GM21447 (cell line): ENCODE measurements around the gene HYI.

Experiments used
- ATAC-seq: cut with Tn5 transposase; IDR thresholded peaks from one replicate; pipeline ENCODE4 v1.9.1; 2021; ENCODE audit not compliant: unreplicated experiment

HYI gene

DNA sequence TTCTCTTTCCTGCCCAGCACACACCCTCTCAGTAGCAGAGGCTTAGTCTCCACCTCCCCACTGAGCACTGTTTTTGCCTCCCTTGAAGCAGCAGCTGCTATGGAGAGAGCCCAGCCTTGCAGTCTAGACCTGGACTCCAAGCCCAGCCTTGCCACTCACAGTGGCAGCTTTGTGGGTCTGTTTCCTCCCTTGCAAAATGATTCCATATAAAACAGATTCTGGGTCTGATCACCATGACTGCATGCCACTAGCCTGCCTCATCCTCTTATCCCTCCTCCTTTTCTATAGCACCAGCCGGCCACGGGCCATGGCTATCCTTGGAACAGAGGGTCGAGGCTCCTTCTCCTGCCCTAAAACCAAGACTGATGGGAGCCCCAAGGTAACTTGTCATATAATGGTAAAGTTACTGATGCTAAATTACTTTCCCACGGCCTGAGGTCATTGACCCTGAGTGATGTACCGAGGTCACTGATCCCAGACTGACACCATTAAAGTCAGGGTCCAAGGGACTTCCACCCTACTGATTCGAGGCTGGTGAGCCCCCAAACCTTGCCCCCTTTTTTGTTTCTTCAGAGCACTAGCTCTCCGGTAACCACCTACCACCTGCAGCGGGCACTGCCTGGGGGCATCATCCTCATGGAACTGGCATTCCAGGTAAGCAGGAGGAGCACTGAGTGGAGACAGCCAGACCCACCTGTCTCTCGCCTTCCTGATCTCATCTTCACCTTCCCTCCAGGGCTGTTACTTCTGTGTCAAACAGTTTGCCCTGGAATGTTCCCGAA lies 7.9 kb downstream of the HYI start:
- no peak for ATAC-seq

DNA sequence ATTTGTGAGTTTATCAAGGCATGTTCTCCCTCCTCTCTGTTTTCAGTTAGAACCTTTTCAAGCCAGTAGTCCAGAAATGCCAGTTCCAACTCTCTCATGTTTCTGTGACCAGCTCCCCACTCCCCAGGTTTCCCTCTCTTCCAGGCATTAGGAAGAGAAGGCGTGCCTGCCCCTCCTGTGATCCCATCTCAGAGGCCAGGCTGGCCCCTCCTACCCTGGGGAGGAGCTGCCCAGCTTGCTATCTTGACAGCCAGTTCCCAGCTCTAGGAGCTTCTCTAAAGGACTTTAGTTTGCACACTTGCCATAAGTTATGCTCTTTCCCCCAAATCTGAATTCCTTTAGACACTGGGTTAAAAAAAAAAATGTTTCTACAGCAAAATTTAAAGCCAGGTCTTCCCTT lies 8.9 kb downstream of the HYI start:
- no peak for ATAC-seq

DNA sequence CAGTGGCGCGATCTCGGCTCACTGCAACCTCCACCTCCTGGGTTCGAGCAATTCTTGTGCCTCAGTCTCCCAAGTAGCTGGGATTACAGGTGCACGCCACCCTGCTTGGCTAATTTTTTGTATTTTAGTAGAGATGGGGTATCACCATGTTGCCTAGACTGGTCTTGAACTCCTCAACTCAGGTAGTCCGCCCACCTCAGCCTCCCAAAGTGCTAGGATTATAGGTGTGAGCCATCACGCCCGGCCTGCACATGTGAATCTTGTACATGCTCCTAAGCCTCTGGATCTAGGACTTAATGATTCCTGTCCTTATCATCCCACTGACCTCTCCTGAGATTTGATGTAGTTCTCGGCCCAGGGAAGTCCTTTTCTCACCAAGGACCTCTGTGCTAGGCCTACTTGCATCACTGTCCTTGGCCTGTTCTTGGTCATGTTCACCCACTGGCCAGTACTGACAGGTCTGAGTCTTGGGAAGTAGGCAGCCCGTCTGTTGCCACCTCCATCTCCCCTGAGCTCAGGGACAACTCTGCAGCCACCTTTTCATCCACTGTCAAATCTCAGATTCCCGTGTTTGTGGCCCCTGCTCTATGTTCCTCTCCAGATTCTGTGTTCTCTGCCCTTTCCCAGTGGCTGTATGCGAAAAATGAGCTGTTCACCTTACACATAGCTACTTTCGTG lies 9.4 kb downstream of the HYI start:
- ATAC-seq: no peak

DNA sequence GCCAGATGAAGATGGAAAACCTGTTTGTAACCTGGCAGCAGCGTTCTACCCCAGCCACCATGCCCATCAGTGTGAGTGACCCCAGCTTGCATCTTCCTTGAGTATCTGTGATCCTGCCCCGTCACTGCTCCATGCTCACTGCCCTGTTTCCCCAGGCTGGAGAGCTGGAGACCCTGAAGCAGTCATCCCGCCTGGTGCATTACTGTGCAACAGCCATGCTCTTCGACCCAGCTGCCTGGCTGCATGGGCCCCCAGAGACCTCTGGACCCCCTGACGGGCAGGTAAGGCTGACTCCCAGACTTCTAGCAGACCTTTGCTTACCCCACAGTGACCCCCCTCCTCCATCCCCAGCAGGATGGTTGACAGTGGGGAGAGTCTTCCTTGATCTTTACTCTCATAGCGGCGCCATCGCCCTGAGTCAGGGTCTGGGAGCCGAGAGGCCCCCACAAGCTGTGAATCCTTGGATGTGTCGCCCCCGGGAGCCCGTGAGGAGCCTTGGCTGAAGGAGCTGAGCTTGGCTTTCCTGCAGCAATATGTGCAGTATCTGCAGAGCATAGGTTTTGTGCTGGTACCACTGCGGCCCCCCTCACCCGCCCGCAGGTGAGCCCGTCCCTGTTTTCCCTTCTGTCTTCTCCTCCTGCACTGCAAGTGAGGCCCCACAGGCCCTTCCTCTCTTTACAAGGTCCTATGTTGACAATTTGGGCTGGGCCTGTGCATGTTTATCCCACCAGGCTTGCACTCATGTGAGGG lies 10.4 kb downstream of the HYI start:
- ATAC-seq: no peak

DNA sequence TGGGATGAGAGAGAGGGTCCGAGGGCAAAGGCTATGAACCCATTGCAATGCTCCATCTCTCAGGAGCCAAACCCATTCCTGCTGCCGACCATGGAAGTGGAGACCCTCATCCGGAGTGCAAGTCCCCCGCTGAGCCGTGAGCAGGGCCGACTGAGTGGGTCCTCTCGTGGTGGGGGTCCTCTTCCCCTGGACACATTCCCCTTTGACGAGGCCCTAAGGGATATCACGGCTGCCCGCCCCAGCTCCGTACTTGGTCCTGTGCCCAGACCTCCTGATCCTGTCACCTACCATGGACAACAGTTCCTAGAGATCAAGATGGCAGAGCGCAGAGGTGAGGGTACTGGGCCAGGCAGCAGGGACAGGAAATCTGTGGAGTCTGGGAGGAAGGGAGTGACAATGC lies 11.0 kb downstream of the HYI start:
- ATAC-seq: no peak

DNA sequence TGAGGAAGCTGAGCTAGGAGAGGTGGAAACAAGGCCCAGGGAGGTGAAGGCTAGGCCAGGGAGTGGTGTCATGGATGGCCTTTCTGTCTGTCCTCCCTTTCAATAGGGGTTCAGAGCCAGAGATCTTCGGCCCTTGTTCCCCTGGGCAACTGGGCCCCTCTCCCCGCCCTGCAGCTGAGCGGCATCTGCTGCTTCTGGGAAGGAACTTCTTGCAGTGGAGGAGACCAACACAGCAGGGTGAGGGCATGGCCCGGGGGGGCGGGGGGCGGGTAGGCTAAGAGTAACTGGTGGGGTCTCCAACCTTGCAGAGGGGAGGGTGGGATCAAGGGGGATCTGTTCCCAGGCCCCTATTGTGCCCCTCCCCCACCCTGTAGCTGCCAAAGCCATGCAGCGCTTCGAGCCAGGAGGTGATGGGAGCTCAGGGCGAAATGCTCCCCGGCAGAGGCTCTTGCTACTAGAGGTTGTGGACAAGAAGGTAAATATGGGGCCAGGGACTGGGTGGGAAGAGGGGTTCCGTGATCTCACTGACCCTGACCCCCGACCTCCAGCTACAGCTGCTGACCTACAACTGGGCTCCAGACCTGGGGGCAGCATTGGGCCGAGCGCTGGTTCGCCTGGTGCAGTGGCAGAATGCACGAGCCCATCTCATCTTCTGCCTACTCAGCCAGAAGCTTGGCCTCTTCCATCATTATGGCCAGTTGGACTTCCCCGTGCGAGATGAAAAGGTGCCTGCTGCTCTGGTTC lies 11.7 kb downstream of the HYI start:
- no peak for ATAC-seq

DNA sequence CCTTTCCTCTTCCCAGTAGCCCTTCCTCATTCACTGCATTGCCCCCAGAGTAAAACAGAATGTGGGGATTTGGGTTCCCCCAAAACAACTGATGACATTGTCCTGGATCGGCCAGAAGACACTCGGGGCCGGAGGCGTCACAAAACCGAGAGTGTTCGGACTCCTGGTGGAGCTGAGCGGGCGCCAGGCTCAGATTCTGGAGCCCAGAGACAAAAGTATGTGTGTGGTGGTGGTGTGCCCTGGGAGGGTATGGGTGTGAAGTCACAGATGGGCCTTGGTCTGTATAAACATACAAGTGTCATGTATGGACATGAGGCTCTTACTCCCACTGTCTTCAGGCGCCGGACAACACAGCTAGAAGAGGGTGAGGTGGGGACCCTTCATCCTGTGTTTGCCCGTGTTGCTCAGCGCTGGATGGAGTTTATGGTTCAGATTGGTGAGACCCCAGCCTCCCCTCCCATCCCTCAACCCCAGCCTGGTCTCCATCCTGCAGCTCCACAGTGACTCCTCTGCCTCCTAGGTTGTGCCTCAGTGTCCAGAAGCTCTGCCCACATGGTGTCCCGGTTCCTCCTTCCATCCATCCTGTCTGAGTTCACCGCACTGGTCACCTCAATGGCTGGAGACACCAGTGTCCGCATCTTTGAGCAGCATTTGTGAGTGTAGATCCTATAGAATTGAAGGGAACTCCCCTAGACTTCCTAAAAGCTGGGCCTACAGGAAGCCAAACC lies 12.4 kb downstream of the HYI start:
- ATAC-seq: no peak

DNA sequence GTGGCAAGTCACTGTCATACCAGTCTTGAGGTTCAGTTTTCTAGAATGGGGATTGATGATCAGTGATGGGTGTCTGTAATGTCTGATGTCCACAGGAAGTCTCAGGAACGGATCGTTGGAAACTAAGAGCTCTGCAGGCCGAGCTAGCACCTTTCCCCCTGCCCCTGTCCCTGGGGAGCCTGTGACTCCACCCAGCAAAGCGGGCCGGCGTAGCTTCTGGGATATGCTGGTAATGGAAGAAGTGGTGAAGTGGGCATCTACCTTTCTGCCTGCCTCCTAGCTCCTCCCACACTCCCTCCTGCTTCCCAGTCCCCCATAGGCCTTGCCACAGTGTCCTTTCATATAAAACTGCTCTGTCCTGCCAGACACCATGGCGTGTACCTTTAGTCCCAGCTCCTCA lies 13.4 kb downstream of the HYI start:
- ATAC-seq: no peak

DNA sequence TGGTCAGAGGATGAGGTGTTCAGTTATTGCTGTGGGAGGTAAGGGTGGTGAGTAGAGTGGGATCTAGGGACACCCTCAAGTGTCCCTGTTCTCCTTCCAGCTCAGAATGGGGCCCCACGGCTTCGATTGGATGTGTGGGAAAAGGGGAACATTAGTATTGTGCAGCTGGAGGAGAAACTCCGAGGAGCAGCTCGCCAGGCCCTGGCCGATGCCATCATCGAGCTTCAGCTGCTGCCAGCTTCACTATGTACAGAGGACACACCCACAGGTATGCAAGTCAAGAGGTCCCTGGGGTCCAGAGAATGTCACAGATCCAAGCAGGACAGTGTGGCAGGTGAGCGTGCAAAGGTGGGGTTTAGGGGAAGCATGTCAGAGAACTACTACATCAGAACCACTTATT lies 13.9 kb downstream of the HYI start:
- no peak for ATAC-seq

DNA sequence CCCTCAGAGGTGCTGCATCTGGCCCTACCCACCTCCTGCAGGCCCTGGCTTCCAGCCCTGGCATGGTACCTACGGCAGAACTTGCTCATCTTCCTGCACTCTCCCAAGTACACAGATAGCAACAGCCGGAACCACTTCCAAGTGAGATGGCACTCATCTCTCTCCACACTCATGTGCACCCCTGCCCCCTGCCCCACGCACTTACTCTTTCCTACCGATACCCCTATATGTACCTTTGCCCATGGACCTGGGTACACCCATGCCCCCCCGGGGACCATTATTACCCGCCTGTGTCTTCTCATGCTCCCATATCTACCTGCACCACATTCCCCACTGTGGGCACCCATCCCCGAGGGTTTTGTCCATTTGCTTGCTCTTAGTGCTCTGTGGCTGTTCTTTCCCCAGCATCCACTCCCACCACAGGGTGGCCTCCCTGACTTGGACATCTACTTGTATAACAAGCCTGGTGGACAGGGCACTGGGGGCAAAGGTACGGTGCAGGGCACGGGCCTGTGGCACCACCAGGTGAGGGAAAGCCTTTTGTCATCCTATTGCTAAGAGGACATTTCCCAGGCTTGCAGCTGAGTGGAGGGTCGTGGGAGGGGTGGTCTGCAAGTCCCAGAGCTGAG lies 14.7 kb downstream of the HYI start:
- no peak for ATAC-seq

DNA sequence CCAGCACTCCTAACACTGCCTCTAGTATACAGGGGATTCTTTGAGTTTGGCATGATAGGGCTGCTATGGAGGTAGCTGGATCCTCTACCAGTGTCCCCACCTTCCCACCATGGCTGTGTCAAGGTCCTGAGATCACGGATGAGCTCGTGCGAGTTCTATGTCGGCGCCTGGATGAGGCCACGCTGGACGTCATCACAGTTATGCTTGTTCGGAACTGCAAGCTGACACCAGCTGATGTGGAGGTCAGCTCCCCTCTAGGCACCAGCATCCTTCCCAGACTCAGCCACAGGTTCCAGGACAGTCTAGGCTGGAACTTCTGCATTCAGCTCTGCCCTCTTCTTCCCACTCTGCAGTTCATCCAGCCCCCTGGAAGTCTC lies 15.2 kb downstream of the HYI start:
- ATAC-seq: no peak

DNA sequence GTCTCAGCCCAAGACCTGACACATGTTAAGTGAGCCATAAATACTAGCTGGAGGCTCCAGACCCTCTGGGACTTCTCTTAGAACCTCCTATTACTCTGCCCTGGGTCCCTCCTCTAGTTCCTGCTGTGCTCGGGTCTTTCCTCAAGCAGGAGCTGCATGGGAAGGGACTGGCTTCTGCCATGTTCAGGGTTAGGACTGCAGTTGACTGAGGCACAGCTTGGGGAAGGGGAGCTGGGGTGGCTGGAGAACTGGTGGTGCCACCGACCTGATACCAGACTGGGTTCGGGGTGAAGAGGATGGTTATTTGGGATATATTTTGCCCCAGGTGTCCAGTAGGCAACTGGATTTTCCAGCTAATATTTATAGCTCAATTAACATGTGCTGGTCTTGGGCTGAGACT lies 15.7 kb downstream of the HYI start:
- no peak for ATAC-seq

DNA sequence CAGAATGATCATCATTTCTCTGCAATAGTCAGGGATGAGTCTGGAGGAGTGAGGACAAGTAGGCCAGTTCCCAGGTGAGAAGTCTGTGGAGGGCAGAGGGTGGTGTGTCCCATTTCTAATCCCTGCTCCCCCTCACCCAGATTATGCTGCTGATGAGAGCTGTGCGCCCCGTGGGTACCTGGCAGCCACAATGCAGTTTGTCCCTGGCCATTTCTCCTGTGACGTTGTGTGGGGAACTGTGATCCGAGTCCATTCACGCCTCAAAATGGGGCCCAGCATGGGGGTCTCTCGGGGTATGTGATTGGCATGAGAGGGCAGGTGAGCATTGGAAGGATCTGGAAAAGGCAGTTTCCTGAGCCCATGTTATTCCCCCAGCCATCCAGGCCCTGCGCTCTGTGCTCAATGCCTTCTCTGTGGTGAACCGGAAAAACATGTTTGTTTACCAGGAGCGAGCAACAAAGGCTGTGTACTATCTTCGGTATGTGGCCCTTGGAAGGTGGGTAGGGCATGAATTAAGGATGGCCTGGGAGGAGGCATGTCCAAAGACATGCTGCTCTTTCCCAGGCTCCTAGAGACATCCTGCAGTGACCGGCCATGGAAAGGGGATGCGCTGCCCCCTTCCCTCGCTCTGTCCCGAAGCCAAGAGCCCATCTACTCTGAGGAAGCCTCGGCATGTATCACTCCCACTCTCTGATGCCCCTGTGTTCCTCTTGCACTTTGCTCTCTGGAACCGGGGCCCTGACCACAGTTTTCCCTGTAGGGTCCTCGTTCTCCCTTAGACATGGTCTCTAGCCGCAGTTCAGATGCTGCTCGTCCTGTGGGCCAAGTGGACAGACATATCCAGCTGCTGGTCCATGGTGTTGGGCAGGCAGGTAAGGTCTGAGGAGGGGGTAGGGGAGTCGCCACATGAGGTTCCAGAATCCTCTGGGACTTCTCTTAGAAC lies 16.4 kb downstream of the HYI start:
- no peak for ATAC-seq

DNA sequence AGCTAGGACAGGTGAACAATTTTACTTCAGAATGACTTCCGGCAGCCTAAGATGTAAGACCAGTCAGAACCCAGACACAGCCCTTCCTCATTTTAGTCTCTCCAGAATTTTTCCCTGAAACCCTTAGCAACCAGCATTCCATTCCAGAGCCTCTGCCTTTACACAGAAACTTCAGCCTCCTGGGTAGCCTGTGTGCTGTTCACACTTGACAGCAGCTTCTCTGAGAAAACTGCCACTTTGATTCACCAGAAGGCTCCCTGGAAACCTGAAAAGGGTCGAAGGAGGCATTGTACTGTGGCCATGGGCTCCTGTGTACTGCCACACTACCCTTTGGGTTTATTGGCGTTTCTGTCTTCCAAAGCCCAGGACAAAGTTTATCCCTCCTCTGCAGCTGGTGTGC lies 17.4 kb downstream of the HYI start:
- ATAC-seq: no peak

DNA sequence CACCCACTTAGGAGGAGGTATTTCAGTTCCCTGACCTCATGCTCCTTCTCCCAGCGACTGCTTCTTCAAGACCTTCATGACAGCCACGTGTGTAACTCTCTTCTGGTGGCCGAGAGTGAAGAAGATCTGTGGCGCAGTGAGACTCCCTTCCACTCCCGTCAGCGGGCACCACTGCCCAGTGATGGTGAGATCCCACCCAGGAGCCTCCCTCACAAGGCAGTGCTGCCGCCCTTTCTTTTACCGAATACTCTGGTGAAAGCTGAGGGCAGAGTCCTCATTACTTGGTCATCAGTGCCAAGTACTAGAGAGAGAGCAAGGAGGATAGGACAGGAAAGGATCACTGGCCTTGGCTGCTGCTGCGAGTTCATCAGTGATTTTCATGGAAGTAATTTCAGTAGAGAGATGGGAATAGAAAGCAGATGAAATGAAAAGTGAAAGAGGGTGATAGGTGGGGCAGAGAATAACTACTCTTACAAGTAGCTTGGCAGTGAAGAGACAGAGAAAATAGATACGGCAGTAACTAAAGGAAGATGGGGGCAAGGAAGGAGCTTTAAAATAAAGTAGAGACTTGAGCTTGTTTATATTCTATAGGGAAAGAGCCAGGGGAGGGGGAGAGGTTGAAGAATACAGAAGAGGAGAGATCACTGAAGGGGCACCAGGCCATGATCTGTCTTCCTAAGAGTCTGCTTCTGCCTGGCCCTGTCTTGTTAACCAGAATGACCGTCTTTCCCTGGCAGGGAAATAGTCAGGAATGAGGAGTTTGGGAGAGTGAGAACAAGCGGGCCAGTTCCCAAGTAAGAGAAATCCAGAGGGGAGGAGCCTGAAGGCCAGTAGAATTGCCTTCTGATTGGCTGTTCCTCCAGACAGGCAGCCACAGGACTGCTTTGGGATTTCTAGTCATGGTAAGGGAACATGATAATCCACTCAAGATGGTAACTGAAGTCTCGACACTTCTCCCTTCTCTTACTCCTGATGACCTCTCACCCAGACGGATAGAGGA lies 18.3 kb downstream of the HYI start:
- no peak for ATAC-seq

DNA sequence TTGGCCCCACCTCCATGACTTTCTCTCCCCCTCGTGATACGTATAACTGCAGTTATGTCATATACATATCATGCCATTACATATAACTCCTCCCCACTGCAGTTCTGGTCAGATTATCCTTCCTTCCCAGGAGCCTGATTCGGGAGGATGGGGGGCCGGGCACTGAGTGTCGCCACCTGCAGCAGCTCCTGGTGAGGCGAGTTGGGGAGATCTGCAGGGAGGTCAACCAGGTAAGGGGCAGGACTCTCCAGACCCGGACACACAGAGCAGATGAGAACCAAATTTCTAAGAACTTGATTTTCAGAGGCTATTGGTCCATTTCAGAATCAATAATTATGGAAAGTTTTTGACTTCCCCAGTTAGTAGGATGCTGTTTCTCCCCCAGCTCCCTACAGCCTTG lies 19.5 kb downstream of the HYI start:
- ATAC-seq: no peak

DNA sequence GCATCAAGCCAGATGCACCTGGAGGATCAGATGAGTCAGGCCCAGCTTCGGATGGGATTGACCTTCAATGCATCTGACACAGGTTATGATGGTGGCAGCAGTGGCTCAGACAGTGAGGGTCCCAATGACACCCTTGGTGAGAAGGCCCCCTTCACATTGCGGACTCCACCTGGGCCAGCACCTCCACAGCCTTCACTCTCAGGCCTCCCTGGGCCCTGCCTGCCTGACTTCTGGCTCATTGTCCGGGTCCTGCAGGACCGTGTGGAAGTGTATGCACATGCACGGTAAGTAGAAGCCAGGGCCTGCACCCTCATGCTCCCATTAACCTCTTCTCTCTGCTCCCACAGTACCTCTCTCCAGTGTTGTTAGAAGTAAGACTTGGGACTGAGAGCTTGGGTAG lies 20.8 kb downstream of the HYI start:
- no peak for ATAC-seq
